HG03342 (cell line): ENCODE measurements around the gene ATP13A4.

Experiments used
- ATAC-seq: cut with Tn5 transposase; IDR thresholded peaks from one replicate; pipeline ENCODE4 v1.9.1; 2021; ENCODE audit warnings: mild to moderate bottlenecking, moderate library complexity; ENCODE audit not compliant: unreplicated experiment

The ATP13A4 gene

DNA sequence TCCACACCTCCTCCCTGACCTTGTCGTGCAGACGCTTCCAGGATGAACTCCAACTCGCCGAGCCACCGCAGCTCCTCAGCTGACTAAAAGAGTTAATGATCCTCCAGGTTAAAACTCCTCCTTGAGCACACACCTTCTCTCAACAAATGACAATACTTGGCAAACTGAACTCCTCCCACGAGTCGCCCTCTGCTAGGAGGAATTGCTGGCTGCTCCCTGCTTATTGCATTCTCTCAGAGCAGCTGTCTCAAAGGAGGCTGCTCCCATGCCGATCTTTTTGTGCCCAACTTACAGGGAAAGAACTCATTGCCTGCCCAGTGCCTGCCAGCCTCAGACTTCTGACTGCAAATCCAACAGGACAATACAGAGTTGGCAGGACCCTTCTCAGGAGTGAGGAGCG is at the start of gene ATP13A4:
Gene ATP13A4, minus strand, starts transcription at position 85 of the 400 bp plus-strand sequence. CDS start 96 bp downstream, outside the sequence.
- ATAC-seq: no peak

DNA sequence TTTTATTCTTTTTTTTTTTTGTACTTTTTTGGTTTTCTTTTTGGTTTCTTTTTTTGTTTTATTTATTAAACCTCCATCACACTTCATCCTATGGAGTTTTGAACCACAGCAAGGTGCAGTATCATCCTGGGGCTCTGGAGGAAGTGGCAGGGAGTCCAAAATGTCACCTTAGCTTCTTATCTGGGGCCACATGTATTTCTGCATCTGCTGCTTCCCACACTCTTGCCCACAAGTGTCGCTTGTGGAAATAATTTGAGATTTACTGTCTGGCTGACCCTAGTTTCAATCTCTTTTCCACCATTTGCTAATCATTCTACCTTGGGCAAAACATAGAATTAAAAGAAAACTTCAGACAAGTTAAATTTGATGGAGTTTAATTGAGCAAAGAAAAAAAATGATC is 44.7 kb upstream of the ATP13A4 start:
- no peak for ATAC-seq

GRCh38 chr3:193598202-193598601 is 43.5 kb upstream of the ATP13A4 start:
- ATAC-seq: no peak

DNA sequence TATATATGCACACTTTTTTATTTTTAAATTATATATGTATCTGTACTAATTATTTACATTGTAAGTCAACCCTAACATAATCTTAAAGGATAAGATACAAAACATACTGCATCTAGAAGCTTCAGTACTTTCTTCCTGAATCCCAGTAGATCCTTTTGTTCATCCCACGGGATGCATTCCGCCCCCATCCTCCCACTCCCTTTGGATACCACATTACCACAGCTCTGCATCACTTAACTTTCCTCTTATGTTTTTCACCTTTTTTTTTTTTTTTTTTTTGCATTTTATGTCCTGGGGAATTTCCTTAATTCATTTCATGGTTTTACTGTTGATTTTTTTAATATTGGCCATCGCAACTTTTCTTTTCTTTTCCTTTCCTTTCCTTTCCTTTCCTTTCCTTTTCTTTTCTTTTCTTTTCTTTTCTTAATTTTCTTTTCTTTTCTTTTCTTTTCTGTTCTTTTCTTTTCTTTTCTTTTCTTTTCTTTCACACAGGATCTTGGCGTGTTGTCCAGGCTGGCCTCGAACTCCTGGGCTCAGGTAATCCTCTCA is 41.3 kb upstream of the ATP13A4 start:
- no peak for ATAC-seq

DNA sequence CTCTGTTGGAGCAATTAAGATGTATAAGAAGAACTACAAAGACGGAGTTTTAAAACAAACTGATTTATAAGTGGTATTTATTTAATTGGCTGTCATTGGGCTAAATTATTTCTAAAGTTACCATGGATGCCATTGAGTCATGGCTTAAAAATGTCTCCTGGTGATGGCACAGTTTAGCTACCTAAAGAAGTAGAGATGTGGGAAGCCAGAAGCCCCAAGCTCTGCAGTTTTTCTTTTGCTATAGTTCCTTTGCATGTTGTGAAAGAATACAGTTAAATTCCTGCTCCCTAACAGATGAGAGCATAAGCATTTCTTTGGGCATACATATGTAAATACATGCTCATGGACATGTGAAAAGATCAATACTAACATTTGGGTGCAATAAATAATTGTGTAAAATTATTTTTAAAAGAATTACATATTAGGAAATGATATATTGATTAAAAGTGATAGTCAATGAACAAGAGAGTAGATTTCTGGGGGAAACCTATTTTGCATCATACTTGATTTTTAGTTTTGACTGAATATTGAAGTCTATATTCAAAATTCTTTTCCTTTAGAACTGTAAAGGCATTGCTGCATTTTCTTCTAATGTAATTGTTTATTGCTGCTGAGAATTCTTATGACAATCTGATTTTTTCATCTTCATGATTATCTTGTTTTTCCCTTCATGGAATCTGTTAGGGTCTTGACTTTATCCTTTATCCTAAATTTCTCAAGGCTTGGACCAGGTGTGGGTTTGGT is 40.4 kb upstream of the ATP13A4 start:
- no peak for ATAC-seq

DNA sequence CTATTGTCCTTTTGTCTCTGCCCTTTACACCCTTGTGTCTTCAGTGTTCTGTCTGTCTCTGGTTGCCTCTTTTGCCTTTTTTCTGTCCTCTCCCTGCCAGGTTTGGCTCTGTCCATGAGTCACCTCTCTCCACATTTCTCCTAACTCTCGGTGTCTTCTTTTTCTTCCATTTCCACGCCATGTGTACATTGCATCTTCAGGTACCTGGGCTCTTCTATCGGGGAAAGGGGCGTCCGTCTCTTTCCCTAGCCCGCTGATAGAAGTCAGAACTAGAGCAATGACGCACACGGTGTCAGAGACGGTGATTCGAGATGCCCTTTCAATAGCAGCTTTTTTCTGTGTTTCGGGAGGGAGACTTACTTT is 39.0 kb upstream of the ATP13A4 start:
- ATAC-seq: peak; percentile 28

GRCh38 chr3:193592841-193593667 is 38.4 kb upstream of the ATP13A4 start, which contains the start of gene OPA1:
Gene OPA1 (plus strand): TSS chr3:193593208. CDS start chr3:193593378, 170 bp downstream.
- ATAC-seq: peak; percentile 94

DNA sequence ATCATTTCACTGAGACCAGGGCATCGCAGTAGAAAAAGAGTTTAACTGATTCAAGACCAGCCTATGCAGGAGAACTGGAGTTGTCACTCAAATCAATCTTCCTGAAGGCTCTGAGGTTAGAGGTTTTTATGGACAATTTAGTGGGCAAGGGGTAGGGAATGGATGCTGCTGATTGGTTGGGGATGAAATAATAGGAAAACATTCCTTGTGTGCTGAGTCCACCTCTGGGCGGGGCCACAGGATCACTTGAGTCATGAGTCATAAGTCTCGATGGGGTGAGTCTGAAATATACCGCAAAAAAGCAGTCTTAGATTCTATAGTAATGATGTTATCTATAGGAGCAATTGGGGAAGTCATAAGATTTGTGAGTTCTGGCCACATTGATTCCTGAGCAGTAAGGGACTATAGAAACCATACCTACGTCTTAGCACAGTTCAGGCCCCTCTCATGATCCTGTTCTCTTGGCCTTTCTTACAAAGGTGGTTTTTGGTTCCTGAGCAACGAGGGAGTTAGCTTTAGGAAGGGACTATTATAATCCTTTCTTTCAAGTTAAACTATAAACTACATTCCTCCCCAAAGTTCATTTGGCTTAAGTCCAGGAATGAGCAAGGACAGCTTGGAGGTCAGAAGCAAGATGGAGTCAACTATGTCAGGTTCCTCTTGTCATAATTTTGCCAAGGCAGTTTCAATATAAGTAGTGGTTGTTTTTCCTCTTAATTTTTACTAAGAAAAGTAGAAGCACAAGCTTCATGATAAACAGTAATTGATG is 35.6 kb upstream of the ATP13A4 start:
- ATAC-seq: no peak

GRCh38 chr3:193589616-193590015 is 34.9 kb upstream of the ATP13A4 start:
- no peak for ATAC-seq

DNA sequence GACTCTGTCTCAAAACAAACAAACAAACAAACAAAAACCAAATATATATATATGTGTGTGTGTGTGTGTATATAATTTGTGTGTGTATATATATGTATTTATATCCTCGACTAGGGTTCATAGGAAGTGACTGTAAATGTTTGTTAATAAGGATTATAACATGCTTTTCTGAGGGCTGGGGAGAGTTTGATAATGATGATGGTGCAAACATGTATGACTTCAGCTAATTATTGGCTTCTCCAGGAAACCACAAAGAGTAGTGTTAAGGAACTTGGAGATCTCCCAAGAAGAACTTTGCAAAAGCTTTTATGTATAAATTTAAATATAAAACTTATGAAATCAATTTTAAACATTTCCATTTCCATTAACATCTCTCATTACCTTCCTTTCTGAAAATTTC is 34.4 kb upstream of the ATP13A4 start:
- no peak for ATAC-seq

DNA sequence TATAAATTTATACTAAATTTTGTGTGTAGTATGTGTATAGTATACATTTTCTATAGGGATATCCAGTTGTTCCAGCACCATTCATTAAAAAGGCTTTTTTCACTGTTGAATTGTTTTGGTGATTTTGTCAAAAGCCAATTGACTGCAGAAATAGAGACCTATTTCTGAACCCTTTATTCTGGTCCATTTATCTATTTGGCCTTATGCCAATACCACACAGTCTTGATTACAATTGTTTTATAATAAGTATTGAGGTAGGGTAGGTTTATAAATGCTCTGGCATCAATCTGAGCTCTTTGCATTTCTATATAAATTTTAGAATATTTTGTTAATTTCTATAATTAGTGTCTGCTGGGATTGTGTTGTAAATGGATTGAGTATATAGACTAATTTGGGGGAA is 31.8 kb upstream of the ATP13A4 start:
- no peak for ATAC-seq

- ATAC-seq: no peak
Measured at GRCh38 chr3:193585530-193585929, 30.8 kb upstream of the ATP13A4 start.

GRCh38 chr3:193574488-193575070 is 19.9 kb upstream of the ATP13A4 start:
- ATAC-seq: peak; percentile 39

GRCh38 chr3:193573403-193574191 is 18.9 kb upstream of the ATP13A4 start:
- no peak for ATAC-seq

DNA sequence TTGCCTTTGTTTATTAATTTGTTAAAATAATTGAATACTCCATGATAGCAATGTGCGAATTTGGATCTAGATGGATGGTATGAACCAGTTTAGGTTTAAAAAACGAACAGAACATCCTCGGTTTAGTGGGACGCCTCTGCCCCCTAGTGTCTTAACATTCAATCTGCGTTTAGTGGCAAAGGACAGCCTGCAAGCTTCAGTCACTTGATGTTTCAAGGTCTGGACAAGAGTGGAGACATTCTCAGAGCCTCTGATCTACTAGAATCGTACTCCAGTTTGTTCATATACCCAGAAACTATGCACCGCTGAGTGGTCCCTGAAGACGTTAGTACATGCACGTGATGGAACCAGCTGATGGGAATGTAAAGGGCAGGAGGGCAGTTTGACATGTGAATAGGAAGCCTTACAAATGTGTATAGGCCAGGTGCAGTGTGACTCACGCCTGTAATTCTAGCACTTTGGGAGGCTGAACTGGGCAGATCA is 17.8 kb upstream of the ATP13A4 start:
- peak; percentile 86 for ATAC-seq

GRCh38 chr3:193569119-193569518 is 14.4 kb upstream of the ATP13A4 start:
- no peak for ATAC-seq

GRCh38 chr3:193564012-193564411 is 9.3 kb upstream of the ATP13A4 start:
- ATAC-seq: no peak

- no peak for ATAC-seq
Measured at GRCh38 chr3:193563426-193563825, 8.7 kb upstream of the ATP13A4 start.

GRCh38 chr3:193560870-193561269 is 6.2 kb upstream of the ATP13A4 start:
- no peak for ATAC-seq

DNA sequence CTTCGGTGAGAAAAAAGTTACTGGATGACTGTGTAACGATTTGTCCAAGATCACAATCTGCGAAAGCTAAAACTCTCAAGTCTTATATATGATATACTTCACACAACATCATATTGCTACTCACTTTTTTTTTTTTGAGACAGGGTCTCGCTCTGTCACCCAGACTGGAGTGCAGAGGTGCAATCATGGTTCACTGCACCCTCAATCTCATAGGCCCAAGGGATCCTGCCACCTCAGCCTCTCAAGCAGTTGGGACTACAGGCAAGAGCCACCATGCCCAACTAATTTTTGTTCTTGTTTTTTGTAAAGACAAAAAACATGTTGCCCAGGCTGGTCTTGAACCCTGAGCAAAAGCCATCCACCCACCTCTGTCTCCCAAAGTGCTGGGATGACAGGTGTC is 5.4 kb upstream of the ATP13A4 start:
- no peak for ATAC-seq
